Uterus (tissue), 2 donors: ENCODE measurements around the gene AGPAT3.

ENCODE experiments used
- CTCF ChIP-seq, 4 experiments: fragments of 200-600 bp in 2 of 4; fragments of 450-650 bp in 2 of 4; sonication (generic) in 2 of 4; IDR thresholded peaks; one replicate each; pipeline ENCODE4 v1.5.1; 2016 to 2019; ENCODE audit warnings: antibody characterized with exemption in 4 of 4, mild to moderate bottlenecking in 2 of 4, moderate library complexity in 1 of 4
- POLR2A ChIP-seq, 2 donors: fragments of 450-650 bp; IDR thresholded peaks; one replicate each; pipeline ENCODE4 v1.6.1; 2016; ENCODE audit warnings: antibody characterized with exemption in 2 of 2, mild to moderate bottlenecking in 1 of 2, moderate library complexity in 1 of 2

- TF ChIP-seq POLR2A (IDR thresholded peaks at IDR 0.05) (no peak), CTCF (IDR thresholded peaks at IDR 0.05) (no peak)
Observed at GRCh38 chr21:43944757-43945156, 79.7 kb downstream of the AGPAT3 start.
